T-helper 1 cell treated with Interleukin-12 subunit alpha and Interleukin-12 subunit beta and Interleukin-4 antibody, amounts not matched to agents 30 μg/mL and 1 μg/mL, for 36 hours (primary cell): ENCODE measurements around the gene DDX55.
"Not testable (repeated sequence)": the region's sequence is repeated elsewhere in the genome, so short reads cannot be mapped to it uniquely, and the experiment has no call there.

Source experiments
- H3K27ac Mint-ChIP-seq: one replicate; pipeline ENCODE4 v1.8.0; 2021; ENCODE audit warnings: mild to moderate bottlenecking, mixed read lengths
- H3K27me3 Mint-ChIP-seq: one replicate; pipeline ENCODE4 v1.8.0; 2021; ENCODE audit warnings: low read depth, mixed read lengths
- H3K36me3 Mint-ChIP-seq: one replicate; pipeline ENCODE4 v1.8.0; 2021; ENCODE audit warnings: low read depth, mixed read lengths
- H3K4me1 Mint-ChIP-seq: one replicate; pipeline ENCODE4 v1.8.0; 2021; ENCODE audit warnings: low read depth, mixed read lengths
- H3K4me3 Mint-ChIP-seq: one replicate; pipeline ENCODE4 v1.8.0; 2021; ENCODE audit warnings: mild to moderate bottlenecking, moderate library complexity, mixed read lengths
- H3K9me3 Mint-ChIP-seq: one replicate; pipeline ENCODE4 v1.8.0; 2021; ENCODE audit warnings: mixed read lengths

DDX55 gene, protein sequence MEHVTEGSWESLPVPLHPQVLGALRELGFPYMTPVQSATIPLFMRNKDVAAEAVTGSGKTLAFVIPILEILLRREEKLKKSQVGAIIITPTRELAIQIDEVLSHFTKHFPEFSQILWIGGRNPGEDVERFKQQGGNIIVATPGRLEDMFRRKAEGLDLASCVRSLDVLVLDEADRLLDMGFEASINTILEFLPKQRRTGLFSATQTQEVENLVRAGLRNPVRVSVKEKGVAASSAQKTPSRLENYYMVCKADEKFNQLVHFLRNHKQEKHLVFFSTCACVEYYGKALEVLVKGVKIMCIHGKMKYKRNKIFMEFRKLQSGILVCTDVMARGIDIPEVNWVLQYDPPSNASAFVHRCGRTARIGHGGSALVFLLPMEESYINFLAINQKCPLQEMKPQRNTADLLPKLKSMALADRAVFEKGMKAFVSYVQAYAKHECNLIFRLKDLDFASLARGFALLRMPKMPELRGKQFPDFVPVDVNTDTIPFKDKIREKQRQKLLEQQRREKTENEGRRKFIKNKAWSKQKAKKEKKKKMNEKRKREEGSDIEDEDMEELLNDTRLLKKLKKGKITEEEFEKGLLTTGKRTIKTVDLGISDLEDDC

GRCh38 chr12:123601602-123602489 is at the start of gene DDX55:
Gene DDX55, plus strand, starts transcription at chr12:123602099. Its CDS starts 50 bp downstream, at chr12:123602149.
- H3K36me3 Mint-ChIP-seq, result peaks cover 26% of the 10 kb centered on the region
- no peaks in the 10 kb centered on the region for H3K9me3 Mint-ChIP-seq
- peak within 1 kb of the TSS; percentile 92 for H3K4me3 Mint-ChIP-seq
- H3K27ac Mint-ChIP-seq, result peak within 1 kb of the TSS; percentile 87
- H3K27me3 Mint-ChIP-seq, result no peaks in the 10 kb centered on the region
- H3K4me1 Mint-ChIP-seq, result peaks cover 15% of the 10 kb centered on the region

GRCh38 chr12:123554136-123554535 is 47.8 kb upstream of the DDX55 start:
- H3K27ac Mint-ChIP-seq, H3K36me3 Mint-ChIP-seq, H3K4me1 Mint-ChIP-seq, H3K27me3 Mint-ChIP-seq, H3K9me3 Mint-ChIP-seq, H3K4me3 Mint-ChIP-seq: not testable (repeated sequence)

DNA sequence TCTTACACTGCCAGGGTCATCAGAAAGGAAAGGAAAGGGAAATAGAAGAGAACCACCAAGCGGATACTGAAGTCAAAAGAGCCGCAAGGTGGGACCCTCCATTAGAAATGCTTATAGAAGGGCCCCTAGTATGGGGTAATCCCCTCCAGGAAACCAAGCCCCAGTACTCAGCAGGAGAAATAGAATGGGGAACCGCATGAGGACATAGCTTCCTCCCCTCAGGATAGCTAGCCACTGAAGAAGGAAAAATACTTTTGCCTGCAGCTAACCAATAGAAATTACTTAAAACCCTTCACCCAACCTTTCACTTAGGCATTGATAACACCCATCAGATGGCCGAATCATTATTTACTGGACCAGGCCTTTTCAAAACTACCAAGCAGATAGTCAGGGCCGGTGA is 47.1 kb upstream of the DDX55 start:
- H3K4me3 Mint-ChIP-seq, H3K27me3 Mint-ChIP-seq, H3K36me3 Mint-ChIP-seq, H3K27ac Mint-ChIP-seq, H3K9me3 Mint-ChIP-seq, H3K4me1 Mint-ChIP-seq: not testable (repeated sequence)

- not testable (repeated sequence) for H3K27ac Mint-ChIP-seq, H3K4me3 Mint-ChIP-seq, H3K36me3 Mint-ChIP-seq, H3K9me3 Mint-ChIP-seq, H3K4me1 Mint-ChIP-seq, H3K27me3 Mint-ChIP-seq
Measured at GRCh38 chr12:123558487-123558886, 43.4 kb upstream of the DDX55 start.

GRCh38 chr12:123559468-123559867 is 42.4 kb upstream of the DDX55 start:
- no peaks in the 10 kb centered on the region for H3K9me3 Mint-ChIP-seq
- H3K4me1 Mint-ChIP-seq, result peaks cover 3% of the 10 kb centered on the region
- H3K27ac Mint-ChIP-seq, result no peak overlapping the region
- H3K4me3 Mint-ChIP-seq, result no peak overlapping the region
- no peaks in the 10 kb centered on the region for H3K36me3 Mint-ChIP-seq
- H3K27me3 Mint-ChIP-seq, result no peaks in the 10 kb centered on the region

- Mint-ChIP-seq H3K9me3 (no peaks in the 10 kb centered on the region), H3K27ac (no peak overlapping the region), H3K4me3 (no peak overlapping the region), H3K27me3 (peaks cover 6% of the 10 kb centered on the region), H3K4me1 (peaks cover 3% of the 10 kb centered on the region), H3K36me3 (no peaks in the 10 kb centered on the region)
Measured at GRCh38 chr12:123571343-123571813, 30.5 kb upstream of the DDX55 start.

GRCh38 chr12:123572391-123572790 is 29.5 kb upstream of the DDX55 start:
- Mint-ChIP-seq H3K27me3 (peaks cover 6% of the 10 kb centered on the region), H3K9me3 (no peaks in the 10 kb centered on the region), H3K36me3 (no peaks in the 10 kb centered on the region), H3K27ac (no peak overlapping the region), H3K4me3 (no peak overlapping the region), H3K4me1 (peaks cover 3% of the 10 kb centered on the region)

DNA sequence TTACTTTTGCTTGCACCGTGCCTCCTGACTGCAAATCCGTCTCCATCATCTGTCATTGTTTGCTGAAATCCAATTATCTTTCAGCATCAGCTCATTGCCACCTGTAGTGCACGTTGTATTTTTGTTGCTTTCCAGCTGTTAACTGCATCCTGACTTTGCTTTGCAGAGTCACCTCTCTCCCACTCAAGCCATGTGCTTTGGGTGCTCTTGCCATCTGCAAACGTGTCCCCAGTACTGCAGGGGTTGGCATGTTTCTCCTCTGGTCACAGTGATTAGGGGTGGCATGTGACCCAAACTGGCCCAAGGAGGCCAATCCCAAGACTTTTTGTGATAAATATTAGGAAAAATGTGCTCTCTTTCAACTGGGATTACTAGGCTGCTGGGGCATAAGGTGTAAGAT is 28.0 kb upstream of the DDX55 start:
- Mint-ChIP-seq H3K9me3 (no peaks in the 10 kb centered on the region), H3K27ac (no peak overlapping the region), H3K36me3 (no peaks in the 10 kb centered on the region), H3K4me1 (peaks cover 3% of the 10 kb centered on the region), H3K27me3 (peaks cover 6% of the 10 kb centered on the region), H3K4me3 (no peak overlapping the region)

GRCh38 chr12:123576611-123577010 is 25.3 kb upstream of the DDX55 start:
- Mint-ChIP-seq H3K36me3 (no peaks in the 10 kb centered on the region), H3K27me3 (peaks cover 3% of the 10 kb centered on the region), H3K27ac (no peak overlapping the region), H3K4me1 (no peaks in the 10 kb centered on the region), H3K4me3 (no peak overlapping the region), H3K9me3 (no peaks in the 10 kb centered on the region)

DNA sequence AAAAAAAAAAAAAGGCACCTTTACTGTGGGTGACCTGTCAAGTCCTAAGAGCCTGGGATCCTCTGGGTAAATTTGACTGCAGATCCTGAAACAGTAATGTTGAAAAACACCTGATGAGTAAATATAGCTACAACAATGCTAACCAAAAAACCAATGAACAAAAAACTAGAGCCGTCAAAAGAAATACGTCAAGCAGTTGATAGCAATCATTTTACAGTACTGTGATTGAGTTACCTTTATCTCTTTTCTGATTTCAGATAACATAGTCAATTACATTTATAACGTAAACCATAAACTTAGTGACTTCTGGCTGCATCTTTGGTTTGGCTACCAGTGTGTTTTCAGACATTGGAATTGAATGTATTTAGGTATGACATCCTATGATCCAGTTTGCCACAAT is 23.7 kb upstream of the DDX55 start:
- peaks cover 8% of the 10 kb centered on the region for H3K4me1 Mint-ChIP-seq
- H3K9me3 Mint-ChIP-seq, result no peaks in the 10 kb centered on the region
- H3K4me3 Mint-ChIP-seq, result no peak overlapping the region
- no peaks in the 10 kb centered on the region for H3K27me3 Mint-ChIP-seq
- no peak overlapping the region for H3K27ac Mint-ChIP-seq
- no peaks in the 10 kb centered on the region for H3K36me3 Mint-ChIP-seq

DNA sequence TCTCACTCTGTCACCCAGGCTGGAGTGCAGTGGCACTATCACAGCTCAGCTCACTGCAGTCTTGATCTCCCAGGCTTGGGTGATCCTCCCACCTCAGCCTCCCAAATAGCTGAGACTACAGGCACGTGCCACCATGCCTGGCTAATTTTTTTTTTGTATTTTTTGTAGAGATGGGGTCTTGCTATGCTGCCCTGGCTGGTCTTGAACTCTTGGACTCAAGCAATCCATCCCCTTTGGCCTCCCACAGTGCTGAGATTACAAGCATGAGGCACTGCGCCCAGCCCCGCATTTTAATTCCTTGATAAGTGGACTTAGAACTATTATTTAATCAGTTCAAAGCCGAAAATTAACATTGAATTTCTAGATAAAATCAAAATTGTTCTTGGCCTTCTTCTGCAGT is 23.1 kb upstream of the DDX55 start:
- not testable (repeated sequence) for H3K27me3 Mint-ChIP-seq, H3K36me3 Mint-ChIP-seq, H3K9me3 Mint-ChIP-seq, H3K27ac Mint-ChIP-seq, H3K4me1 Mint-ChIP-seq, H3K4me3 Mint-ChIP-seq

GRCh38 chr12:123580772-123581171 is 21.1 kb upstream of the DDX55 start:
- H3K27me3 Mint-ChIP-seq, result no peaks in the 10 kb centered on the region
- no peak overlapping the region for H3K27ac Mint-ChIP-seq
- H3K9me3 Mint-ChIP-seq, result no peaks in the 10 kb centered on the region
- H3K4me1 Mint-ChIP-seq, result peaks cover 15% of the 10 kb centered on the region
- H3K36me3 Mint-ChIP-seq, result no peaks in the 10 kb centered on the region
- no peak overlapping the region for H3K4me3 Mint-ChIP-seq

DNA sequence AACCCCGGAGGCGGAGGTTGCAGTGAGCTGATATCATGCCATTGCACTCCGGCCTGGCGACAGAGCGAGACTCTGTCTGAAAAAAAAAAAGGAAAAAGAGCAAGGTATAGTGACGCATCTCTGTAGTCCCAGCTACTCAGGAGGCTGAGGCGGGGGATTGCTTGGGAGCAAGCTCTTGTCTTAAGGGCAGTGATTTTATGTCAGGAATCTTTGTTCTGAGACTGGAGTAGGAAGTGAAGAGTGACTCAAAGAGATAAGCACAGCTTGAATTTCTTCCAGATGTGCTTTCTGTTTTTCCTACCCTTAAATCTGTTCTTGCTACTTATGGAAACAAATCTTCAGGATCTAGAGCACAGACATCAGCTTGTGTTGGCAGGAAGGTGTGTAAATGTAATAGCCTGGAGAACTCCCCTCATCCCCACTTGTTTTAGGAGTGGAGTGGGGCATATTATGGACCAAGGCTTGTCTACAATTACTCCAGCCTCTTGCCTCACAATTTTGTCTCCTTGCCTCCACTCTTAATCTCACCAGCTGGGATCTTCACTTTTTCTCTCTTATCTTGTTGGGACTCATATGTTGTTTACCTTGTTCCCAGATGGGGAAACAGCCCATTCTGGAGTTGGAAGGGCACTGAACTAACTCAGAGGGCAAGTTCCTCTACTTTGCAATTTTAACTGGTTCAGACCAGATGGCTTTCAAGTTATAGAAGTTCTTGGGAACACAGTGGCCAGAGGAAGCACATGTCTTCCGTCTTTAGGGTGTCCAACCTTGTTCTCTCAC is 10.0 kb upstream of the DDX55 start:
- peaks cover 32% of the 10 kb centered on the region for H3K36me3 Mint-ChIP-seq
- H3K4me3 Mint-ChIP-seq, result no peak overlapping the region
- no peak overlapping the region for H3K27ac Mint-ChIP-seq
- peaks cover 29% of the 10 kb centered on the region for H3K4me1 Mint-ChIP-seq
- H3K27me3 Mint-ChIP-seq, result no peaks in the 10 kb centered on the region
- H3K9me3 Mint-ChIP-seq, result no peaks in the 10 kb centered on the region

- no peak overlapping the region for H3K27ac Mint-ChIP-seq
- H3K4me1 Mint-ChIP-seq, result peaks cover 15% of the 10 kb centered on the region
- no peak overlapping the region for H3K4me3 Mint-ChIP-seq
- no peaks in the 10 kb centered on the region for H3K9me3 Mint-ChIP-seq
- peaks cover 28% of the 10 kb centered on the region for H3K36me3 Mint-ChIP-seq
- H3K27me3 Mint-ChIP-seq, result no peaks in the 10 kb centered on the region
Measured at GRCh38 chr12:123595729-123596128, 6.2 kb upstream of the DDX55 start.
